ENCODE measurements around the gene RERE. TPM values are rescaled to one million over a fixed set of nuclear protein-coding genes. Genes with fewer than 3 reads are reported as not detected.

Gene RERE
- total and polyA plus RNA-seq, 7 donors, result 19.2 to 148 (median 90.6) TPM

DNA sequence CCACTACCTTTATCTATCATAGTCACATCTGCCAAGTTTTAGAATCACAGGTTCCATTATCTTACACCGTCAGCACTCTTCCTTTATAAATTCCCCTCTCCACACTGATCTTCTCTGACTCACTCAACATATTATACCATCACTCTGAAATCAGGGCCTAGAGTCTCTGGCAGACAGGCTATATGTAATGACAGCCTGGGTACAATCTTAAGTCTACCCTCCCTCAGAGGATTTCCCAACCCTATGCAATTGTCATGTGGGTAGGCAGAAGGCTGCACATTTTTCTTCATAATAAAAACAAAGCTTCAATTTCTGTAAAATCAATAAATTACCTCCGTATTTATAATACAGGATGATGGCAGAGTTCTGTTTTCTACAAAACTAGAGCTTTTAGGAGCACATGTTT lies 138.0 kb downstream of the RERE start:
- Histone ChIP-seq H3K36me3 (no peaks in the 10 kb centered on the region), H3K4me1 (peaks cover 0 to 34% (median 24%) of the 10 kb centered on the region in 4 donors), H3K4me3 (no peak overlapping the region), H3K9me3 (no peaks in the 10 kb centered on the region), H3K27ac (peak overlapping the region in 1 of 4 donors; percentile 42), H3K27me3 (no peaks in the 10 kb centered on the region)
- 62 to 81% methylated on average over 2 of the region's 2 CpGs for WGBS, 2 donors
- TF ChIP-seq POLR2AphosphoS5 (IDR thresholded peaks at IDR 0.05), result no peak
- DNase-seq, result no peak
- intact Hi-C loops (cut with DNase I), result no loop called here

DNA sequence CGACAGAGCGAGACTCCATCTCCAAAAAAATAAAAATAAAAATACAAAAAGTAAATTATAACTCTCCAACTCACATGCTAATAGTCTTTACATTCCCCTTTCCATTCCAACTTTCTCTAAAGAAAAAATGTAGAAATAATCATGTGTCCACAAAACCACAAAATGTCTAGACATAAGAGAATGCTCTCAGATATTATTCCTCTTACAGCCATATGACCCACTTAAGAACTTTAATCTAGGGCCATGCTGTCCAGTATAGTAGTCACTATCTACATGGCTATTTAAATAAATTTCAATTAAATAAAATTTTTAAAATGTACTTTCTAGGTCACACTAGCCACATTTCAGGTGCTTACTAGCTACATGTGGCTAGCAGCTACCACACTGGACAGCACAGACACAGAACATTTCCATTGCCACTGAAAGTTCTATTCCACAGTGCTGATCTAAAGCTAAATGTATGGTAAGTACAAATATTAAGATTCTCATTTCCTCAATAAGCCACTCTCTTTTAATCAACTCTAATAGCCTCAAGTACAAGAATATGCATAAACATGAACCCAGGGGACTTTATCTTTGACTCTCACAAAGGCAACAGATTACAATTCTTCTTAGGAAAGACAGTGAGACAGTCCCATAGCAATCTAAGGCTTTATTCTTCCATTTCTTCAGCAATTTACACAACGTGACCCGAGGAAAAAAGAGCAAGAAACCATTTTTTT lies 138.6 kb downstream of the RERE start:
- intact Hi-C loops (cut with DNase I), result no loop called here
- H3K27ac ChIP-seq, result peak overlapping the region in 1 of 4 donors; percentile 42
- H3K4me3 ChIP-seq, result no peak overlapping the region
- H3K36me3 ChIP-seq, result no peaks in the 10 kb centered on the region
- H3K27me3 ChIP-seq, result no peaks in the 10 kb centered on the region
- TF ChIP-seq EP300 (IDR thresholded peaks at IDR 0.05) (no peak), POLR2AphosphoS5 (IDR thresholded peaks at IDR 0.05) (no peak), POLR2A (IDR thresholded peaks at IDR 0.05) (no peak)
- TF ChIP-seq, protein P1, sequence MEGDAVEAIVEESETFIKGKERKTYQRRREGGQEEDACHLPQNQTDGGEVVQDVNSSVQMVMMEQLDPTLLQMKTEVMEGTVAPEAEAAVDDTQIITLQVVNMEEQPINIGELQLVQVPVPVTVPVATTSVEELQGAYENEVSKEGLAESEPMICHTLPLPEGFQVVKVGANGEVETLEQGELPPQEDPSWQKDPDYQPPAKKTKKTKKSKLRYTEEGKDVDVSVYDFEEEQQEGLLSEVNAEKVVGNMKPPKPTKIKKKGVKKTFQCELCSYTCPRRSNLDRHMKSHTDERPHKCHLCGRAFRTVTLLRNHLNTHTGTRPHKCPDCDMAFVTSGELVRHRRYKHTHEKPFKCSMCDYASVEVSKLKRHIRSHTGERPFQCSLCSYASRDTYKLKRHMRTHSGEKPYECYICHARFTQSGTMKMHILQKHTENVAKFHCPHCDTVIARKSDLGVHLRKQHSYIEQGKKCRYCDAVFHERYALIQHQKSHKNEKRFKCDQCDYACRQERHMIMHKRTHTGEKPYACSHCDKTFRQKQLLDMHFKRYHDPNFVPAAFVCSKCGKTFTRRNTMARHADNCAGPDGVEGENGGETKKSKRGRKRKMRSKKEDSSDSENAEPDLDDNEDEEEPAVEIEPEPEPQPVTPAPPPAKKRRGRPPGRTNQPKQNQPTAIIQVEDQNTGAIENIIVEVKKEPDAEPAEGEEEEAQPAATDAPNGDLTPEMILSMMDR (IDR thresholded peaks at IDR 0.05), result no peak
- DNase-seq, result no peak
- H3K4me1 ChIP-seq, result peaks cover 0 to 38% (median 25%) of the 10 kb centered on the region in 4 donors
- no peaks in the 10 kb centered on the region for H3K9me3 ChIP-seq
- WGBS, 2 donors, result 82 to 84% methylated on average over 4 of the region's 4 CpGs

DNA sequence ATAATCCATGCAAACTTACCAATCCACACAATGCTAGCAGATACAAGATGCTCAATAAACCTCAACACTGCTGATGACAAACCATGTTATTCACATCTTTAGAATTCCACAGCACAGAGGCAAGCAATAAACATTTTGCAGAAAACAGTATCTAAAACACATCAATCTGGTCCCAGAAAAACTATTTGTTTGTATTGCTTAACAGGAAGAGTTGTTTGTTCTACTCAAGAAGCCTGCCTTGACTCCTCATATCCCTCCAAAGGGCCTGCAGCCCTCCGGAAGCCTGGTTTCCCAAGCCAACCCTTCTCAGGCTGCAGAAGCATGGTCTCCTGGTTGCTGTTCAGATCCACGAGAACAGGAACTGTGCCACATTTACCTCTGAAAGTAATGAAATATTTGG lies 139.7 kb downstream of the RERE start:
- no peak overlapping the region for H3K27ac ChIP-seq
- no peak for TF ChIP-seq EP300 (IDR thresholded peaks at IDR 0.05)
- no peak for TF ChIP-seq POLR2AphosphoS5 (IDR thresholded peaks at IDR 0.05)
- no peak for TF ChIP-seq POLR2A (IDR thresholded peaks at IDR 0.05)
- TF ChIP-seq, protein P1 (IDR thresholded peaks at IDR 0.05), result no peak
- no peak overlapping the region for H3K4me3 ChIP-seq
- H3K4me1 ChIP-seq, result peaks cover 0 to 41% (median 25%) of the 10 kb centered on the region in 4 donors
- DNase-seq, result no peak
- H3K36me3 ChIP-seq, result no peaks in the 10 kb centered on the region
- intact Hi-C loops (cut with DNase I), result no loop called here
- H3K9me3 ChIP-seq, result no peaks in the 10 kb centered on the region
- no peaks in the 10 kb centered on the region for H3K27me3 ChIP-seq
- WGBS, 2 donors, result 83 to 91% methylated on average over 2 of the region's 2 CpGs

DNA sequence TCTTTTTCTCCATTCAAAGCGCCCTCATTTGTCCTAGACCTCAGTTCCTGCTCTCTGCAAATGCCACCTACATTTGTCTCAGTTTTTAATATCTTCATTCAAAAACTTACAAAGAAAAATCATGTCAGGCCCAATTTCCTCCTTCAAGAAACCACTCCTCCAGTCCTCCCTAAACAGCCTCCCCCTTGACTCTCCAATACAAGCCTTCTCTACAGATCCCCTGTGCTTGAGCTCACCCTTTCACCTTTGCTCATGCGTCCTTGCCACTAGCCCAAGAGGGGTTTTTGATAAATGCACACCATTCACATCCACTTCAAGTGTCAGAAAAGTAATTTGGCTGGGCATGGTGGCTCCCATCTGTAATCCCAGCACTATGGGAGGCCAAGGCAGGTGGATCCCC lies 140.6 kb downstream of the RERE start:
- Histone ChIP-seq H3K4me1 (peaks cover 0 to 41% (median 27%) of the 10 kb centered on the region in 4 donors), H3K27me3 (no peaks in the 10 kb centered on the region), H3K36me3 (no peaks in the 10 kb centered on the region), H3K9me3 (no peaks in the 10 kb centered on the region), H3K4me3 (no peak overlapping the region), H3K27ac (no peak overlapping the region)
- intact Hi-C loops (cut with DNase I), result no loop called here
- TF ChIP-seq EP300 (IDR thresholded peaks at IDR 0.05), result no peak
- TF ChIP-seq, protein P1 (IDR thresholded peaks at IDR 0.05), result no peak
- TF ChIP-seq POLR2A (IDR thresholded peaks at IDR 0.05), result no peak
- TF ChIP-seq POLR2AphosphoS5 (IDR thresholded peaks at IDR 0.05), result no peak
- WGBS, 2 donors, result 96 to 97% methylated on average over 2 of the region's 2 CpGs
- no peak for DNase-seq

DNA sequence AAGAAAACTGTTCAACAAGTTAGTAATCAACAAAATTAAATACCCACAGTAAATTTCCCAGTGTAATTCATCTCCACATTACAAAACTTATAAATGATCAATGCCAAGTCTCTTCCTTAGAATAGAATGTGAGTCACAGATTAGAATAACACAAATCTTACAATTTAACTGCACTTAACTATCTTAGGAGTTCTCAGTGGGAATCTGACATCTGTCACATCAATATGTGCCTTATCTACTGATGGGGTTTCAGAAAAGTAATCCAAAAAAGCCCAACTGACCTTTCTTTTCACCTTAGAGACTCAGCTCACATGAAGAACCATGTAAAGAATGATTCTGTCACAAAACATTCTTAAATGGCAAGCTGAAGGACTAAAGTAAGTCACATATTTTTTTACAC lies 141.4 kb downstream of the RERE start:
- Histone ChIP-seq H3K9me3 (no peaks in the 10 kb centered on the region), H3K4me1 (peaks cover 0 to 42% (median 32%) of the 10 kb centered on the region in 4 donors), H3K36me3 (no peaks in the 10 kb centered on the region), H3K4me3 (no peak overlapping the region), H3K27me3 (no peaks in the 10 kb centered on the region), H3K27ac (no peak overlapping the region)
- intact Hi-C loops (cut with DNase I), result no loop called here
- no peak for DNase-seq
- no peak for TF ChIP-seq POLR2A (IDR thresholded peaks at IDR 0.05)
- no peak for TF ChIP-seq EP300 (IDR thresholded peaks at IDR 0.05)
- no peak for TF ChIP-seq POLR2AphosphoS5 (IDR thresholded peaks at IDR 0.05)
- TF ChIP-seq, protein P1 (IDR thresholded peaks at IDR 0.05), result no peak
